PFSK-1 (cell line): ENCODE results near the gene MT1X.

Source experiments
- POLR2AphosphoS5 ChIP-seq: IDR thresholded peaks from 2 replicates; pipeline ENCODE4 v1.6.1; 2012; ENCODE audit warnings: low read depth, mild to moderate bottlenecking, control low read depth, low read length, moderate library complexity
- REST ChIP-seq, 2 experiments: IDR thresholded peaks; 2 replicates each; pipeline versions ENCODE4 v1.6.1 to v1.8.0; 2011 to 2012; ENCODE audit warnings: low read depth in 2 of 2, low read length in 2 of 2, control low read depth in 1 of 2, inconsistent platforms in 1 of 2, mild to moderate bottlenecking in 1 of 2, moderate library complexity in 1 of 2; ENCODE audit not compliant: insufficient read depth in 1 of 2
- SIN3A ChIP-seq: IDR thresholded peaks from 2 replicates; pipeline ENCODE4 v1.6.1; 2012; ENCODE audit warnings: mild to moderate bottlenecking, low read length, moderate library complexity, borderline replicate concordance; ENCODE audit not compliant: insufficient read depth
- TAF1 ChIP-seq: IDR thresholded peaks from 2 replicates; pipeline ENCODE4 v1.6.1; 2012; ENCODE audit warnings: low read length, control low read depth, borderline replicate concordance; ENCODE audit not compliant: insufficient read depth

- no peak for TF ChIP-seq REST (IDR thresholded peaks at IDR 0.05; ENCODE audit: insufficient read depth in 1 of 2, low read depth in 2 of 2, low read length in 2 of 2)
- TF ChIP-seq POLR2AphosphoS5 = no peak
- TF ChIP-seq TAF1 = no peak
- TF ChIP-seq SIN3A = no peak
Measured at GRCh38 chr16:56700195-56700594, 17.9 kb downstream of the MT1X start.
